Measurements from ENCODE around the gene IFIT2.

GRCh38 chr10:89283025-89283935 lies 18.6 kb upstream of the IFIT2 start:
- TF ChIP-seq POLR2A (IDR thresholded peaks at IDR 0.05; ENCODE audit: borderline replicate concordance, extremely low read depth, insufficient read depth, insufficient read length) (no peak), YY1 (IDR thresholded peaks at IDR 0.05; ENCODE audit: extremely low read depth, insufficient replicate concordance, low read depth, low read length) (no peak), CTCF (IDR thresholded peaks at IDR 0.05 in 2 of 3, conservative IDR thresholded peaks at IDR 0.05 in 1 of 3; ENCODE audit: borderline replicate concordance in 1 of 3, insufficient read depth in 1 of 3, low read depth in 2 of 3, low read length in 2 of 3) (no peak), RAD21 (IDR thresholded peaks at IDR 0.05; ENCODE audit: low read depth) (no peak), FOSL1 (IDR thresholded peaks at IDR 0.05; ENCODE audit: low read depth) (no peak), MAX (IDR thresholded peaks at IDR 0.05) (no peak), POLR2AphosphoS5 (IDR thresholded peaks at IDR 0.05; ENCODE audit: low read depth, low read length) (no peak), SIN3A (IDR thresholded peaks at IDR 0.05; ENCODE audit: low read depth) (no peak), CEBPB (IDR thresholded peaks at IDR 0.05; ENCODE audit: low read depth) (no peak)
- TF ChIP-seq, protein P1, sequence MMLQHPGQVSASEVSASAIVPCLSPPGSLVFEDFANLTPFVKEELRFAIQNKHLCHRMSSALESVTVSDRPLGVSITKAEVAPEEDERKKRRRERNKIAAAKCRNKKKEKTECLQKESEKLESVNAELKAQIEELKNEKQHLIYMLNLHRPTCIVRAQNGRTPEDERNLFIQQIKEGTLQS (IDR thresholded peaks at IDR 0.05), result no peak
- TF ChIP-seq, protein P2, sequence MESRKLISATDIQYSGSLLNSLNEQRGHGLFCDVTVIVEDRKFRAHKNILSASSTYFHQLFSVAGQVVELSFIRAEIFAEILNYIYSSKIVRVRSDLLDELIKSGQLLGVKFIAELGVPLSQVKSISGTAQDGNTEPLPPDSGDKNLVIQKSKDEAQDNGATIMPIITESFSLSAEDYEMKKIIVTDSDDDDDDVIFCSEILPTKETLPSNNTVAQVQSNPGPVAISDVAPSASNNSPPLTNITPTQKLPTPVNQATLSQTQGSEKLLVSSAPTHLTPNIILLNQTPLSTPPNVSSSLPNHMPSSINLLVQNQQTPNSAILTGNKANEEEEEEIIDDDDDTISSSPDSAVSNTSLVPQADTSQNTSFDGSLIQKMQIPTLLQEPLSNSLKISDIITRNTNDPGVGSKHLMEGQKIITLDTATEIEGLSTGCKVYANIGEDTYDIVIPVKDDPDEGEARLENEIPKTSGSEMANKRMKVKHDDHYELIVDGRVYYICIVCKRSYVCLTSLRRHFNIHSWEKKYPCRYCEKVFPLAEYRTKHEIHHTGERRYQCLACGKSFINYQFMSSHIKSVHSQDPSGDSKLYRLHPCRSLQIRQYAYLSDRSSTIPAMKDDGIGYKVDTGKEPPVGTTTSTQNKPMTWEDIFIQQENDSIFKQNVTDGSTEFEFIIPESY (IDR thresholded peaks at IDR 0.05; ENCODE audit: extremely low read depth, insufficient replicate concordance, low read length), result no peak

Measured in HCT116 (cell line).